T-helper 17 cell (primary cell): ENCODE measurements around the gene RGS3. TPM values are rescaled to one million over a fixed set of nuclear protein-coding genes. Genes with fewer than 3 reads are reported as not detected.
"Not testable (repeated sequence)": the region's sequence is repeated elsewhere in the genome, so short reads cannot be mapped to it uniquely, and the experiment has no call there.

Experiments
- ATAC-seq: fragments of 150-1000 bp; cut with Tn5 transposase; 2 replicates; pipeline ENCODE4 v1.10.0; 2021; ENCODE audit warnings: mild to moderate bottlenecking, moderate library complexity
- DNase-seq, 3 donors: peaks; one replicate each; pipeline versions ENCODE4 v3.0.0 to v3.0.0-alpha.2; 2020 to 2021
- H3K9me3 ChIP-seq: one replicate; pipeline ENCODE4 v1.7.0; 2013; ENCODE audit warnings: low read length, mild to moderate bottlenecking; ENCODE audit not compliant: control insufficient read depth, poor library complexity, severe bottlenecking
- H3K27ac Mint-ChIP-seq: one replicate; pipeline ENCODE4 v1.8.0; 2022; ENCODE audit warnings: mild to moderate bottlenecking, moderate library complexity, mixed read lengths
- H3K27me3 Mint-ChIP-seq: one replicate; pipeline ENCODE4 v1.8.0; 2022; ENCODE audit warnings: mixed read lengths
- H3K36me3 Mint-ChIP-seq: one replicate; pipeline ENCODE4 v1.8.0; 2022; ENCODE audit warnings: low read depth, mixed read lengths
- H3K4me1 Mint-ChIP-seq: one replicate; pipeline ENCODE4 v1.8.0; 2022; ENCODE audit warnings: mild to moderate bottlenecking, mixed read lengths
- H3K4me3 Mint-ChIP-seq: one replicate; pipeline ENCODE4 v1.8.0; 2022; ENCODE audit warnings: mild to moderate bottlenecking, moderate library complexity, mixed read lengths
- total RNA-seq, 4 donors: library from RNA in 2 of 4; stranded (reverse) in 2 of 4; gene quantifications; one replicate each; pipeline ENCODE4 v1.2.3 and lab custom pipeline; 2022 to 2026

The RGS3 gene
- total RNA-seq, 2 donors from 2014 or later: 17.4 to 22.0 TPM

DNA sequence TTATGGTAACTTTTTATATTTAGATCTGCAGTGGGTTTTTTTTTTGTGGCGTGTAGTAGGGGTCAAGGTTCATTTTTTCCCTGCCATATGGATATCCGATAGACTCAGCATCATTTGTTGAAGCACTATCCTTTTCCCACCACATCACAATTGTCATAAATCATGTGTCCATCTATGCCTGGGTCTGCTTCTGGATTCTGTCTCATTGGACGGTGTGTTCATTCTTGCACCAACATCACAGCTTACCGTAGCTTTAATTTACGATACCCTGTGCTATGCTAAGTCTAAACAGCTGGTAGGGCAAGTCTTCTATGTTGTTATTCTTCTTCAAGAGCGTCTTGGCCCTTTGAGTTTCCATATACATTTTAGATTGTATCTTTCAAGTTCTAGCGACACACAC, 175.0 kb downstream of the RGS3 start:
- no peak for DNase-seq
- Mint-ChIP-seq H3K4me1 (no peaks in the 10 kb centered on the region), H3K27ac (no peak overlapping the region), H3K4me3 (no peak overlapping the region), H3K36me3 (no peaks in the 10 kb centered on the region), H3K27me3 (peaks cover 20% of the 10 kb centered on the region)
- ATAC-seq: no peak
- H3K9me3 ChIP-seq: no peaks in the 10 kb centered on the region

DNA sequence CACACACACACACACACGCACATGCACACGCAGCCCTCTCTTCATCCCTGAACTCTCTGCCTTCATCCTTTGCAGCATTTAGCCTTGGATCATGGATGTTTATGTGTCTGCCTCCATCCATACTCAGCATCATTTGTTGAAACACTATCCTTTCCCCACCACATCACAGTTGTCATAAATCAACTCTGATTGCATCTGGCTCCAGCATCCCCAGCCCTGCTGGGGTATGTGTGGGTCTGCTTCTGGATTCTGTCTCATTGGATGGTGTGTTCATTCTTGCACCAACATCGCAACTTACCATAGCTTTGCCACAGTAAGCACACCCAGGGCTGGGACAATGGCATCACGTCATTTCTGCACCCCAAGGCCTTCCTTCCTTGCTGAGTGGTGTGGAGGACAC, 175.4 kb downstream of the RGS3 start:
- no peaks in the 10 kb centered on the region for H3K36me3 Mint-ChIP-seq
- ATAC-seq: no peak

DNA sequence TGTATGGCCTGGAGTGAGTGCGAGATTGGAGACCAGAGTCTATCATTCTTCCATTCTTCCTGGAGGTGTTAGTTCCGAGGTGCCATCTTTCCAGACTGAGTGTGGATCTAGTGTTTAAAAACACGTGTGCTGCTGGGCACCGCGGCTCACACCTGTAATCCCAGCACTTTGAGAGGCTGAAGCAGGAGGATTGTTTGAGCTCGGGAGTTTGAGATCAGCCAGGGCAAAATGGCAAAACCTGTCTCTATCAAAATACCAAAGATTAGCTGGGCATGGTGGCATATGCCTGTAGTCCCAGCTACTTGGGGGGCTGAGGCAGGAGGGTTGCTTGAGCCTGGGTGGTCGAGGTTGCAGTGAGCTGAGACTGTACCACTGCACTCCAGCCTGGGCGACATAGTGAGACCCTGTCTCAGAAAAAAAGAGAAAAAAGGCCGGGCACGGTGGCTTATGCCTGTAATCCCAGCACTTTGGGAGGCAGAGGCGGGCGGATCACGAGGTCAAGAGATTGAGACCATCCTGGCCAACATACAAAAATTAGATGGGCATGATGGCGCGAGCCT, 176.0 kb downstream of the RGS3 start:
- not testable (repeated sequence) for H3K9me3 ChIP-seq, ATAC-seq, DNase-seq, H3K4me1 Mint-ChIP-seq, H3K4me3 Mint-ChIP-seq, H3K36me3 Mint-ChIP-seq, H3K27ac Mint-ChIP-seq
- peaks cover 17% of the 10 kb centered on the region for H3K27me3 Mint-ChIP-seq

More for the DNA sequence above, 175.4 kb downstream of the RGS3 start:
- H3K27me3 Mint-ChIP-seq: peaks cover 20% of the 10 kb centered on the region
- no peak for DNase-seq
- H3K4me1 Mint-ChIP-seq: no peaks in the 10 kb centered on the region
- no peaks in the 10 kb centered on the region for H3K9me3 ChIP-seq
- H3K4me3 Mint-ChIP-seq: no peak overlapping the region
- no peak overlapping the region for H3K27ac Mint-ChIP-seq

DNA sequence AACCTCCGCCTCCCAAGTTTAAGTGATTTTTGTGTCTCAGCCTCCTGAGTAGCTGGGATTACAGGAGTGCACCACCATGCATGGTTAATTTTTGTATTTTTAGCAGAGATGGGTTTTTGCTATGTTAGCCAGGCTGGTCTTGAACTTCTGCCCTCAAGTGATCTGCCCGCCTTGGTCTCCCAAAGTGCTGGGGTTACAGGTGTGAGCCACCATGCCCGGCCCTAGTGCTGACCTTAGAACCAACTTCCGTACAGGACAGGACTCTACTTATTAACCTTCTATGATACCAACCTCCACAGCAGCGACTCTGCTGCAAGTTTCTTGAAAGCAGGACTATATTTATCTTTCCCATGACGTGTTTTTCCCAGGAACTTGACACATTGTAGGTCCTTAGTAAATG, 176.9 kb downstream of the RGS3 start:
- no peaks in the 10 kb centered on the region for H3K9me3 ChIP-seq
- Mint-ChIP-seq H3K27me3 (peaks cover 15% of the 10 kb centered on the region), H3K27ac (no peak overlapping the region), H3K4me1 (no peaks in the 10 kb centered on the region), H3K4me3 (no peak overlapping the region), H3K36me3 (no peaks in the 10 kb centered on the region)
- ATAC-seq (no peak), DNase-seq (no peak)

DNA sequence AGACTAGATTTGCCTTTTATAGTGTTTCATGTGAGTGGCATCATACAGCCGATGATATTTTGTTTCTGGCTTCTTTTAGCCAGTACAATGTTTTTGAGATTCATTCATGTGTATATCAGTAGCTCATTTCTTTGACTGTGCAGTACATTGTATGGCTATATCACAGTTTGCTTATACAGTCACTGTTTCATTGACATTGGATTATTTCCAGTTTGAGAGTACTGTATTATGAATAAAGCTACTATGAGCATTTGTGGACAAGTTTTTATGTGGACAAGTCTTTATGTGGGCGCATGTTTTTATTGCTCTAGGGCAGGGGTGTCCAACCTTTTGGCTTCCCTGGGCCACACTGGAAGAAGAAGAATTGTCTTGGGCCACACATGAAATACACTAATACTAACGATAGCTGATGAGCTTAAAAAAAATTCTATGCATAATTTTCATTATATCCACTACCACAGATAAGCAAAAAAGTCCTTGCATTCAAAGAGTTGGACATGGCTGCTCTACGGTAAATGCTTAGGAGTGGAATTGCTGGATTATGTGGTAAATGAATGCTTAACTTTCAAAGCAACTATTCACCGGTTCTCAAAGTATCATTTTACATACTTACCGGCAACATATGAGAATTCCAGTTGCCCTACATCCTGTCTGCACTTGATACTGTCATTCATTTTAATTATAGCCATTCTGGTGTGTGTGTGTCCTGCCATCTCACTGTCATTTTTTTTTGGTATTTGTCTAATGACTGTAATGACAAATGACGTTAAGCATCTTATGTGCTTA, 177.8 kb downstream of the RGS3 start:
- Mint-ChIP-seq H3K27me3 (peaks cover 19% of the 10 kb centered on the region), H3K36me3 (no peaks in the 10 kb centered on the region), H3K4me3 (no peak overlapping the region), H3K4me1 (no peaks in the 10 kb centered on the region), H3K27ac (no peak overlapping the region)
- DNase-seq (no peak), ATAC-seq (no peak)
- H3K9me3 ChIP-seq: no peaks in the 10 kb centered on the region

DNA sequence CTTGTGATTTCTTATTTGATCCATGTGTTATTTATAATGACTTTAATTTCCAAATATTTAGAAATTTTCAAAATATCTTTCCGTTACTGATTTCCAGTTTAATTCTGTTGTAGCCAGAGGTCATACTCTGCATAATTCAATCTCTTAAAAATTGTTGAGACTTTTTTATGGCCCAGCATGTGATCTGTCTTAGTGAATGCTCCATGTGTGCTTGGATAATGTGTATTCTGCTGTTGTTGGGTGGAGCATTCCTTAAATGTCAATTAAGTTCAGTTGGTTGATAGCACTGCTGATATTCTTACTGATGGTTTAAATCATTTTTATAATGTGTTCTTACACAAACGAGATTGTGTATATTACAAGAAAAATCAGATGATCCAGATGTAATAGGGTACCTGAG, 180.8 kb downstream of the RGS3 start:
- Mint-ChIP-seq H3K27ac (no peak overlapping the region), H3K4me1 (no peaks in the 10 kb centered on the region), H3K4me3 (no peak overlapping the region), H3K36me3 (no peaks in the 10 kb centered on the region), H3K27me3 (peaks cover 29% of the 10 kb centered on the region)
- H3K9me3 ChIP-seq: no peaks in the 10 kb centered on the region
- ATAC-seq: no peak
- DNase-seq: no peak

DNA sequence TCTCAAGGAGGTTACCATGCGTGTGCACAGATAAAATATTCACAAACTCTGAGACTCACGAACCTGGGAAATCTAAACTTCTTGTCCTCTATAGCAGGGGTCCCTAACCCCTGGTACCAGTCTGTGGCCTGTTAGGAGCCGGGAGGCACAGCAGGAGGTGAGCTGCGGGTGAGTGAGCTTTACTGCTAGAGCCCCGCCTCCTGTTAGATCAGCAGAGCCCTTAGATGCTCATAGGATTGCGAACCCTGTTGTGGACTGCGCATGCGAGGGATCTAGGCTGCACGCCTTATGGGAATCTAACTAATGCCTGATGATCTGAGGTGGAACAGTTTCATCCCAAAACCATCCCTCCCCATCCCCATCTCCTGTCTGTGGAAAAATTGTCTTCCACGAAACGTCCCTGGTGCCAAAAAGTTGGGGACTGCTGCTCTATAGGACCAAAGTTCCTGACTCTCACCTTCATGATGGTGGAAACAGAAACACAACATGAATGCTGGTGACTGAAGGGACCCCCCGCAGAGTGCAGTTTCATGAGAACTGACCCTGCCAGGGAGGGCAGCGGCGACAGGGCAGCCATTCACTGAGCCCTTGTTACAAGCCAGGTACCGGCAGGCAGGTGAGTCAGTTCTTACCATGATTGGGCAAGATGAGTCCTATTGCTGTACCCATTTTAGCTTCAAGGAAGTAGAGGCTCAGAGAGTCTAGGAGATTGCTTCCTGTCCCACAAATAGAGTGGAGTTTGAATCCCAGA, 181.9 kb downstream of the RGS3 start:
- ATAC-seq (no peak), DNase-seq (no peak)
- no peaks in the 10 kb centered on the region for H3K9me3 ChIP-seq
- no peak overlapping the region for H3K27ac Mint-ChIP-seq
- no peak overlapping the region for H3K4me3 Mint-ChIP-seq
- no peaks in the 10 kb centered on the region for H3K36me3 Mint-ChIP-seq
- H3K4me1 Mint-ChIP-seq: no peaks in the 10 kb centered on the region
- peaks cover 29% of the 10 kb centered on the region for H3K27me3 Mint-ChIP-seq

DNA sequence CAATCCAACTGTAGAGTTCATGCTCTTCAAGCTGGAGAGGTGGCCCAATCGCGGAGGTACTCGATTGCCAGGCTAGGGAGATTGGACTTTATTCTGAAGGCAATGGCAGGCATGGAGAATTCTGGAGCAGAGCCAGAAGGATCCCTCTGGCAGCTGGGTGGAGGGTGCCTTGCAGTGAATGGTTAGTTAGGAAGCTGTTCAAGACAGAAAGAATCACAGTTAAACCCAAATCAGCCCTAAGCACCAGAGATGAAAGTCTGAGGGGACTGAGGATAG, 182.4 kb downstream of the RGS3 start:
- no peaks in the 10 kb centered on the region for H3K4me1 Mint-ChIP-seq
- no peak overlapping the region for H3K4me3 Mint-ChIP-seq
- H3K36me3 Mint-ChIP-seq: no peaks in the 10 kb centered on the region
- ATAC-seq (no peak), DNase-seq (no peak)
- H3K27ac Mint-ChIP-seq: no peak overlapping the region
- H3K9me3 ChIP-seq: no peaks in the 10 kb centered on the region
- H3K27me3 Mint-ChIP-seq: peaks cover 29% of the 10 kb centered on the region

DNA sequence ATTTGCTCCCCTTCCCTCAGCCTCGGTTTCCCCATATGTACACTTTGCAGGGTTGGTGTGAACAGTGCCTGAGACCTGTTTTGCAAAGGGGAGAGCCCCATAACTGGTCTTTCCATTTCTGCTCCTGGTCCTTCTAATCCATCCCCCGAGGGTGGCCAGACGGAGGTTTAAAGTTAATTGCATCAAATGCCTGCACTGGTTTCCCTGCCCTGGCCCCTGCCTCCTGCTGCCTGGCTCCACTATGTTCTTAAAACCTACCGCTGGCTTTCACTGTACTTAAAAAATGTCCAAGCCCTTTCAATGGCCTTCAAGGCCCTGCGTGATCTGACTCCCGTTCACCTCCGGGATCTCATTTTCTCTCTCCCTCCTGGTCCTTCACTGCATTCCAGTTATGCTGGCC, 183.0 kb downstream of the RGS3 start:
- Mint-ChIP-seq H3K36me3 (no peaks in the 10 kb centered on the region), H3K27me3 (peaks cover 29% of the 10 kb centered on the region), H3K4me1 (no peaks in the 10 kb centered on the region), H3K4me3 (no peak overlapping the region), H3K27ac (no peak overlapping the region)
- no peaks in the 10 kb centered on the region for H3K9me3 ChIP-seq
- no peak for ATAC-seq
- no peak for DNase-seq

Other genes with a start within 250 kb of the RGS3 start
- 10 to 100 TPM; 19.3 to 24.0 TPM for gene FKBP15, start 242.4 kb upstream of the RGS3 start, total RNA-seq
- 1 to 10 TPM; 2.3 to 4.0 TPM for gene SLC31A1, start 242.2 kb upstream of the RGS3 start, total RNA-seq
- 10 to 100 TPM; 20.2 to 22.8 TPM for gene CDC26, start 188.2 kb upstream of the RGS3 start, total RNA-seq
- 10 to 100 TPM; 17.0 to 17.8 TPM for gene PRPF4, start 188.1 kb upstream of the RGS3 start, total RNA-seq
- gene RNF183, start 160.4 kb upstream of the RGS3 start, total RNA-seq: not detected
- gene WDR31, start 123.5 kb upstream of the RGS3 start, total RNA-seq: under 1 TPM; 0.82 to 0.86 TPM
- under 1 TPM in 1 of 2 donors, not detected in 1; 0.32 TPM for gene BSPRY, start 114.2 kb upstream of the RGS3 start, total RNA-seq
- 10 to 100 TPM; 13.9 to 14.6 TPM for gene HDHD3, start 86.7 kb upstream of the RGS3 start, total RNA-seq
- gene ALAD, start 62.4 kb upstream of the RGS3 start, total RNA-seq: 10 to 100 TPM; 19.3 to 21.8 TPM
- 10 to 100 TPM; 46.6 to 63.7 TPM for gene POLE3, start 53.1 kb upstream of the RGS3 start, total RNA-seq
- under 1 TPM; 0.47 to 0.65 TPM for gene C9orf43, start 53.0 kb upstream of the RGS3 start, total RNA-seq